Cardiac septum (tissue), 1 donor: Measurements from ENCODE around the gene EPM2AIP1. TPM values are rescaled to one million over a fixed set of nuclear protein-coding genes. Genes with fewer than 3 reads are reported as not detected.
"Not testable (repeated sequence)": the region's sequence is repeated elsewhere in the genome, so short reads cannot be mapped to it uniquely, and the experiment has no call there.

Experiments
- DNase-seq: peaks from one replicate; pipeline ENCODE4 v3.0.0-alpha.2; 2020; ENCODE audit warnings: low spot score
- intact Hi-C: fragments of 100-400 bp; cut with DNase I; formaldehyde crosslinking; loops from one replicate; pipeline ENCODE4 v1.14.0; 2022
- total RNA-seq: library from RNA; stranded (reverse); fragmentation: NEBNext Ultra II Directional; extraction: Animal tissue kit (Norgen Biotek cat#: 25700); gene quantifications from one replicate; pipeline ENCODE4 v1.2.1, GENCODE V29; 2021
- donor health status: DM: no; HTN: no; CAD: no.

EPM2AIP1 gene
- total RNA-seq, 1 donor from 2014 or later, result 22.1 TPM

DNA sequence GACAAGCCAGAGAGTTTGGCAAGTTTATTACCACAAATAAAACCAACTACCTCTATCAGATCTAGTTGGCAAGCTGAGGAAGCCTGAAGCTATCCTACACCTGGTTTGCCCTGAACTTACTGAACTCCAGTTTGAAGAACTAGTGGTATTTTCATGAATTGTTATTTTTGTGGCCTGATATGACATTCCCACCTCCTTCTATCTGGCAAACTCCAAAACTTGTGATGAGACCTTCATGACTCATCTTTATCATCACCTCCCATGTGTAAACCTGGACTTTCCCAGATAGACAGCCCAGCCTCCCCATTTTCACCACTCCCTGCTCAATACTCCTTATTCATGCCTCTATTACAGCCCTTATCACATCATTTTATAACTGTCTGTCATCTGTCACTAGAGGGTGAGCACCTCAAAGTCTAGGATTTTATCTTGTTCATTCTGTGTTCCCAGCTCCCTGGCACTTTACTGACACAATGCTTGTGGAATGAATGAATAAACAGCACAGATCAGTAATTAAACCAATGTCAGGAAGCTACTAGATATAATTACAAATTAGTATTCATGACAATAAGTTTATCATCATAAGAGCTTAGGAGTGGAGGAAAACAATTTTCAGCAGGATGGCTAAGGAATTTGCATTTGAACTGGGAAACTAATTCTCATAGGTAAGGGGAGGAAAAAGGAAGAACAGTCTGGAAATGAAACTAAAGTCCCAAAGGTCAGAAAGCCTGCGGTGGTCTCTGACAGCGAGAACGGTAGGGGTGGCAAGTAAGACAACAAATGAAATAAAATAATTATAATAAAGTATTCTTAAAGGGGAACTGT is 34.9 kb downstream of the EPM2AIP1 start:
- DNase-seq, result no peak
- intact Hi-C loops, result loop anchor here (2.0 kb wide), 3 partner anchors 49 to 227 kb away; no protein-coding TSS in a partner anchor

GRCh38 chr3:36957063-36957462 is 35.9 kb downstream of the EPM2AIP1 start:
- intact Hi-C loops, result loop anchor here (2.0 kb wide), 1 partner anchor 54 kb away; no protein-coding TSS in a partner anchor
- DNase-seq, result no peak

- intact Hi-C loops, result loop anchor here (2.0 kb wide), 1 partner anchor 53 kb away; no protein-coding TSS in a partner anchor
These were observed 36.8 kb downstream of the EPM2AIP1 start for GRCh38 chr3:36956155-36956554.

DNA sequence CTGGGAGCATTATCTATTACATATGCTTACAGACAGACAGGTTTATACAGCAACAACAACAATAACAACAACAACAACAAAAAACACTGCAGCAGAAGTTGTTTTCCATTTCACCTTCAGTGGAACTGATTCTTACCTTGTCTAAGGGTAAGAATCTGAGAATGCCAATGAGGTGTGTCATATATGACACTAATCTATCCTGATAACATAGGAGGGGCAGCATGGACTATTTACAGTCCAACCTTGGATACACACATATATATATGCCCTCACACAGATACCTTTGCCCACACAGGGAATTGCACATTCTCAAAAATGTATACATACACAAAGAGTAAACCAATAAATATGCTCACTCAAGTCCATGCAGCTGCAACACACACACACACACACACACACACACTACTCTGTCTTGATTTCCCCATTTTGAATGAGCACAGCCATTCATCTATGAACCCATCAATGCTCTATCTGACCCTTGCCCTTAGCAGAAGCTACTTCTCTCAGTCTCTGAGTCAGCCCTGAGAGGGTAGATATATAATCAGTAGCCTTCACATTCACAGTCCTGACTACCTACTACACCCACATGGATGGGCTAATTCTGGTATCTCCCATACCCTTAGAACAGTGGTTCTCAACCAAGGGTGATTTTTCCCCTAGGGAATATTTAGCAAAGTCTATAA is 38.3 kb downstream of the EPM2AIP1 start:
- intact Hi-C loops, result no loop called here
- DNase-seq, result no peak

More at GRCh38 chr3:36956155-36956554, 36.8 kb downstream of the EPM2AIP1 start:
- DNase-seq, result no peak

DNA sequence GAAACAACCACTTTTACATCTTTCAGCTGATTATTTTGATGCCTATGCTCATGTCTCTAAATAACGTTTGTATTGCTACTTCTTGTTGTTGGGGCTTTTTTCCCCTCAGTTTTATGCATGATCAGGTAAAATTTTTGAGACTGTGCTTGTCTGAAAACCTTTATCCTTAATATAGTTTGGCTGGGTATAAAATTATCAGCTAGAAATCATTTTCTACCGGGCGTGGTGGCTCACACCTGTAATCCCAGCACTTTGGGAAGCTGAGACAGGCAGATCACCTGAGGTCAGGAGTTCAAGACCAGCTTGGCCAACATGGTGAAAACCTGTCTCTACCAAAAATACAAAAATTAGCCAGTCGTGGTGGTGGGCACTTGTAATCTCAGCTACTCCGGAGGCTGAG is 45.1 kb downstream of the EPM2AIP1 start:
- intact Hi-C loops, DNase-seq: not testable (repeated sequence)

- intact Hi-C loops, result no loop called here
- peak; percentile 71 for DNase-seq
These were observed 47.5 kb downstream of the EPM2AIP1 start for GRCh38 chr3:36945333-36945980.

DNA sequence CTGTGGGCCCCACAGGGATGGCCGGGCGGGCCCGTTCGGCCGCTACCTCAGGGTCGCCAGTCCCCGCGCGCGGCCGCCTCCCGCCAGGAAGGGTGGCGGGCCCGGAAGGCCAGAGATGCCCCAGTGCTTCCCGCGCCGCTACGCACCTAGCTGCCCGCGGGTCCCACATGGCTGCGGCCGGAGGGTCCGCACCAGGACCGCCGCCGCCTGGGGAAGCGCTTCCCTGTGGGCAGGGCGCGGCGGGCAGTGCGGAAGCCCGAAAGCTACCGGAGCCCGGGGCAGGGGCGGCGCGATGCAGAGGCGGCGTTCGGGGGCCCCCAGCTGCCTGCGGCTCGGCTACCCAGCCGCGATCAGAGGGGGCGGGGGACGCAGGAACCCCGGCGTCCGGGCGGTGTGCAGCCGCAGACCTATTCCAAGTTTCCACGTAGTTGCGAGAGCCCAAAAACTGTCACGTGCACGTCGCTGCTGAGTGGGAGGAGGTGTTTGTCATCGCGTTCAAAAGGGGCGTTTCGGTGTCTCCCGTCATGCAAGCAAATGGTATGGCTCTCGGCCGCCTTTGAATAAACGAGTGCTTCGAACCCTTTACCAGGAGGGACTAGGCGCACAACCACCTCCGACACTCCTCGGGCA is 48.2 kb downstream of the EPM2AIP1 start, which contains the start of gene TRANK1:
Gene TRANK1, minus strand, starts transcription at position 414 of the 630 bp plus-strand sequence. Its CDS starts 245 bp downstream, at position 169.
- intact Hi-C loops, result no loop called here

GRCh38 chr3:36944012-36944640 is 48.8 kb downstream of the EPM2AIP1 start:
- peak; percentile 79 for DNase-seq

More for the DNA sequence above, 48.2 kb downstream of the EPM2AIP1 start, which contains the start of gene TRANK1:
- DNase-seq, result peak; percentile 83

GRCh38 chr3:36943601-36944000 is 49.3 kb downstream of the EPM2AIP1 start:
- no peak for DNase-seq
- intact Hi-C loops, result no loop called here

More at GRCh38 chr3:36944012-36944640, 48.8 kb downstream of the EPM2AIP1 start:
- intact Hi-C loops, result no loop called here

DNA sequence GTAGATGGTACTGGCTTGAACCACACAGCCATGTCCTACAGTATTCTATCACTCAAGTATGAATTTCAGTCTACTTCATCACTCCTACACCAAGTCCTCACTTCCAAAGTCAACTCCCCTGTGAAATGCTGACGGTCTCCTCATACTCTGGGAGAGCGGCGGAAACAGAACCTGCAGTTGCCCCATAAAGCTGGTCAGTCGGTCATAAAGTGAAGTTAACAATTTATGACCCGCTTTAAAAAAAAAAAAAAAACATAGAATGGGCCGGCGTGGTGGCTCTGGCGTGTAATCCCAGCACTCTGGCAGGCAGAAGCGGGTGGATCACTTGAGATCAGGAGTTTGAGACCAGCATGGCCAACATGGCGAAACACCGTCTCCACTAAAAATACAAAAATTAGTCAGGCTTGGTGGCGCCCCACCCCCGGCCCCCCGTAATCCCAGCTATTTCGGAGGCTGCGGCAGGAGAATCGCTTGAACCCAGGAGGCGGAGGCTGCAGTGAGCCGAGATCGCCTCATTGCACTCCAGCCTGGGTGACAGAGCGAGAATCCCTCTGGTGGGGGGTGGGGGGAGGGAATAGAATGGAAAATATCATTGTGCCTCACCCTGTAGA is 50.2 kb downstream of the EPM2AIP1 start:
- intact Hi-C loops, result no loop called here
- DNase-seq, result peak; percentile 47

- no peak for DNase-seq
- intact Hi-C loops, result no loop called here
These were observed 51.3 kb downstream of the EPM2AIP1 start for GRCh38 chr3:36941658-36942057.

GRCh38 chr3:36941162-36941561 is 51.8 kb downstream of the EPM2AIP1 start:
- intact Hi-C loops, result no loop called here
- peak; percentile 33 for DNase-seq

- DNase-seq, result peak; percentile 27
- intact Hi-C loops, result no loop called here
These were observed 55.4 kb downstream of the EPM2AIP1 start for GRCh38 chr3:36937492-36937891.

Other genes starting within 250 kb of the EPM2AIP1 start
- gene DCLK3, start 228.6 kb downstream of the EPM2AIP1 start, total RNA-seq, result 0.48 TPM
- 6.3 TPM for gene TRANK1, start 48.1 kb downstream of the EPM2AIP1 start, total RNA-seq
- 46.9 TPM for gene MLH1, start 387 bp upstream of the EPM2AIP1 start, total RNA-seq
- gene LRRFIP2, start 181.5 kb upstream of the EPM2AIP1 start, total RNA-seq, result 135 TPM